HFF-Myc (cell line): ENCODE results near the gene CA9.

Source experiments
- DNase-seq: peaks from one replicate; pipeline ENCODE4 v3.0.0-alpha.2; 2011; ENCODE audit warnings: low read depth; ENCODE audit errors: extremely low read depth
- H3K4me3 ChIP-seq: replicated peaks from 2 replicates; pipeline ENCODE4 v1.5.1; 2011; ENCODE audit warnings: low read depth, mild to moderate bottlenecking, control low read depth, low read length
- TF ChIP-seq, protein P1 (sequence below): IDR thresholded peaks from 2 replicates; pipeline ENCODE4 v1.5.1; 2012; ENCODE audit warnings: mild to moderate bottlenecking, low read depth, low read length, control low read depth; ENCODE audit errors: missing control alignments

Gene CA9

DNA sequence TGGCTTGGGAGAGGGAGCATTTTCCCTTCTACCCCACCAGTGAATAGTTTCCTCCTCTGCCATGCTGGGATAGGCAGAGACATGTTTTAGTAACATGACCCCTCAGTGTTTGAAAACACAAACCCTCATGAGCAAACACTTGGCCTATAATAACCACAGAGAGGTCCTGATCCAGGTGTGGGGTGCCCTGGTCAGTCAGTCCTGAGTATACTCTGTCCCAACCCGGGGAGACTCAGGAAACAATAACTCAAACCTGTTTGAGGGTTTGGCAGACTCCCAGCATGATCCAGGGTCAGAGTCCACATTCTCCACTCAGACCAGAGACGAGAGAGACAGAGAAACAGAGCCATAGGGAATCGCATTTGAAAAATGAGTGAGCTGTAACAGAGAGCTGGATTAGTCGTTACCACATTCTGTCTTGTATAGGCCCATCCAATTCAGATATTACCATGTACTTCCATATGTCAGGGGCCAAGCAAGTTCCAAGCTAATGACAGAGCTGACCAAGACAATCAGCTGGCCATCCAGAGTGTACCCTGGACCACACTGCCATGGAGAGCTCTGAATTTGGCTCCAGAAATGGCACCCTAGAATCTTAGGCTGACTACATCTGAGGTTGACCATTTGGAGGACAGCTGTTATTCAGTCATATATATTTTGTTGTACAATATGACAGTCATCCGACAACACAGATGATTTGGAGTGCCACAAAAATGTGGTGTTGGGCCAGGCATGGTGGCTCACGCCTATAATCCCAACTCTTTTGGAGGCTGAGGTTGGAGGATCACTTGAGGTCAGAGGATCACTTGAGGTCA is 4.2 kb upstream of the CA9 start:
- TF ChIP-seq, protein P1, sequence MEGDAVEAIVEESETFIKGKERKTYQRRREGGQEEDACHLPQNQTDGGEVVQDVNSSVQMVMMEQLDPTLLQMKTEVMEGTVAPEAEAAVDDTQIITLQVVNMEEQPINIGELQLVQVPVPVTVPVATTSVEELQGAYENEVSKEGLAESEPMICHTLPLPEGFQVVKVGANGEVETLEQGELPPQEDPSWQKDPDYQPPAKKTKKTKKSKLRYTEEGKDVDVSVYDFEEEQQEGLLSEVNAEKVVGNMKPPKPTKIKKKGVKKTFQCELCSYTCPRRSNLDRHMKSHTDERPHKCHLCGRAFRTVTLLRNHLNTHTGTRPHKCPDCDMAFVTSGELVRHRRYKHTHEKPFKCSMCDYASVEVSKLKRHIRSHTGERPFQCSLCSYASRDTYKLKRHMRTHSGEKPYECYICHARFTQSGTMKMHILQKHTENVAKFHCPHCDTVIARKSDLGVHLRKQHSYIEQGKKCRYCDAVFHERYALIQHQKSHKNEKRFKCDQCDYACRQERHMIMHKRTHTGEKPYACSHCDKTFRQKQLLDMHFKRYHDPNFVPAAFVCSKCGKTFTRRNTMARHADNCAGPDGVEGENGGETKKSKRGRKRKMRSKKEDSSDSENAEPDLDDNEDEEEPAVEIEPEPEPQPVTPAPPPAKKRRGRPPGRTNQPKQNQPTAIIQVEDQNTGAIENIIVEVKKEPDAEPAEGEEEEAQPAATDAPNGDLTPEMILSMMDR = no peak
- no peak overlapping the region for H3K4me3 ChIP-seq

GRCh38 chr9:35674025-35674361 is 265 bp downstream of the CA9 start:
- TF ChIP-seq, protein P1 = no peak
- no peak for DNase-seq
- H3K4me3 ChIP-seq = no peak overlapping the region

More for the DNA sequence above, 4.2 kb upstream of the CA9 start:
- no peak for DNase-seq

DNA sequence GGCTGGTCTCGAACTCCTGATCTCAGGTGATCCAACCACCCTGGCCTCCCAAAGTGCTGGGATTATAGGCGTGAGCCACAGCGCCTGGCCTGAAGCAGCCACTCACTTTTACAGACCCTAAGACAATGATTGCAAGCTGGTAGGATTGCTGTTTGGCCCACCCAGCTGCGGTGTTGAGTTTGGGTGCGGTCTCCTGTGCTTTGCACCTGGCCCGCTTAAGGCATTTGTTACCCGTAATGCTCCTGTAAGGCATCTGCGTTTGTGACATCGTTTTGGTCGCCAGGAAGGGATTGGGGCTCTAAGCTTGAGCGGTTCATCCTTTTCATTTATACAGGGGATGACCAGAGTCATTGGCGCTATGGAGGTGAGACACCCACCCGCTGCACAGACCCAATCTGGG is 1.5 kb downstream of the CA9 start:
- H3K4me3 ChIP-seq = no peak overlapping the region
- TF ChIP-seq, protein P1 = no peak
- DNase-seq = no peak

DNA sequence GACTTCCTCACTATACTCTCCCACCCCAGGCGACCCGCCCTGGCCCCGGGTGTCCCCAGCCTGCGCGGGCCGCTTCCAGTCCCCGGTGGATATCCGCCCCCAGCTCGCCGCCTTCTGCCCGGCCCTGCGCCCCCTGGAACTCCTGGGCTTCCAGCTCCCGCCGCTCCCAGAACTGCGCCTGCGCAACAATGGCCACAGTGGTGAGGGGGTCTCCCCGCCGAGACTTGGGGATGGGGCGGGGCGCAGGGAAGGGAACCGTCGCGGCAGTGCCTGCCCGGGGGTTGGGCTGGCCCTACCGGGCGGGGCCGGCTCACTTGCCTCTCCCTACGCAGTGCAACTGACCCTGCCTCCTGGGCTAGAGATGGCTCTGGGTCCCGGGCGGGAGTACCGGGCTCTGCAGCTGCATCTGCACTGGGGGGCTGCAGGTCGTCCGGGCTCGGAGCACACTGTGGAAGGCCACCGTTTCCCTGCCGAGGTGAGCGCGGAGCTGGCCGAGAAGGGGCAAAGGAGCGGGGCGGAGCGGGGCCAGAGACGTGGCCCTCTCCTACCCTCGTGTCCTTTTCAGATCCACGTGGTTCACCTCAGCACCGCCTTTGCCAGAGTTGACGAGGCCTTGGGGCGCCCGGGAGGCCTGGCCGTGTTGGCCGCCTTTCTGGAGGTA is 2.1 kb downstream of the CA9 start:
- peak overlapping the region; percentile 36 for H3K4me3 ChIP-seq
- TF ChIP-seq, protein P1 = no peak
- DNase-seq = no peak

GRCh38 chr9:35679091-35679490 is 5.4 kb downstream of the CA9 start:
- no peak overlapping the region for H3K4me3 ChIP-seq
- DNase-seq = no peak
- TF ChIP-seq, protein P1 = no peak

- DNase-seq = no peak
- TF ChIP-seq, protein P1 = no peak
- H3K4me3 ChIP-seq = no peak overlapping the region
Observed at GRCh38 chr9:35679766-35680330, 6.1 kb downstream of the CA9 start.
